ENCODE data around the gene IER5.
A peak's percentile ranks its signal among the peaks of the same experiment; 100 is the strongest.

The IER5 gene

GRCh38 chr1:181135437-181135731 is 46.9 kb downstream of the IER5 start:
- DNase-seq (ENCODE audit: low read depth in 2 of 2), result no peak

GRCh38 chr1:181135815-181136737 is 47.6 kb downstream of the IER5 start:
- no peak for DNase-seq (ENCODE audit: low read depth in 2 of 2)

- no peak for DNase-seq (ENCODE audit: low read depth in 2 of 2)
Measured at GRCh38 chr1:181136738-181137122, 48.2 kb downstream of the IER5 start.

GRCh38 chr1:181137217-181137743 is 48.8 kb downstream of the IER5 start:
- no peak for DNase-seq (ENCODE audit: low read depth in 2 of 2)

- no peak for DNase-seq (ENCODE audit: low read depth in 2 of 2)
Measured at GRCh38 chr1:181139631-181140061, 51.1 kb downstream of the IER5 start.

GRCh38 chr1:181140398-181140797 is 51.9 kb downstream of the IER5 start:
- DNase-seq (ENCODE audit: low read depth in 2 of 2), result no peak

- no peak for DNase-seq (ENCODE audit: low read depth in 2 of 2)
Measured at GRCh38 chr1:181140891-181141290, 52.4 kb downstream of the IER5 start.

- DNase-seq (ENCODE audit: low read depth in 2 of 2), result peak; percentile 43 to 47
Measured at GRCh38 chr1:181141431-181141910, 53.0 kb downstream of the IER5 start.

Measured in stimulated activated CD8-positive, alpha-beta memory T cell treated with anti-CD3 and anti-CD28 coated beads, Interleukin-15, amount 100 ng/mL, for 4 hours (primary cell).